WTC11 (cell line): ENCODE measurements around the gene PLPPR3.
A peak's percentile ranks its signal among the peaks of the same experiment; 100 is the strongest.

Source experiments
- GABPB1 ChIP-seq: sonication (generic); formaldehyde crosslinking; IDR thresholded peaks from 2 replicates; pipeline ENCODE4 v1.8.1; 2023; ENCODE audit warnings: mild to moderate bottlenecking, missing genetic modification reagents
- GTF2I ChIP-seq: fragments of 250-450 bp; sonication (Bioruptor Pico); conservative IDR thresholded peaks from 2 replicates; pipeline ENCODE4 v1.4.0; 2021; ENCODE audit warnings: mild to moderate bottlenecking
- NR2C2 ChIP-seq: sonication (generic); formaldehyde crosslinking; IDR thresholded peaks from 2 replicates; pipeline ENCODE4 v1.8.0; 2022; ENCODE audit warnings: mild to moderate bottlenecking, missing genetic modification reagents
- SP1 ChIP-seq: sonication (generic); formaldehyde crosslinking; conservative IDR thresholded peaks from 2 replicates; pipeline ENCODE4 v1.8.1; 2022; ENCODE audit warnings: missing genetic modification reagents
- TCF7 ChIP-seq: sonication (generic); formaldehyde crosslinking; IDR thresholded peaks from 2 replicates; pipeline ENCODE4 v1.8.0; 2022; ENCODE audit warnings: mild to moderate bottlenecking, low read depth, missing genetic modification reagents, moderate library complexity
- ZNF121 ChIP-seq: sonication (generic); formaldehyde crosslinking; IDR thresholded peaks from 2 replicates; pipeline ENCODE4 v1.8.0; 2023; ENCODE audit warnings: missing genetic modification reagents
- ZNF219 ChIP-seq: sonication (generic); formaldehyde crosslinking; IDR thresholded peaks from 2 replicates; pipeline ENCODE4 v1.8.0; 2023; ENCODE audit warnings: missing genetic modification reagents, mild to moderate bottlenecking, borderline replicate concordance
- TF ChIP-seq, protein P1 (sequence below): sonication (generic); formaldehyde crosslinking; IDR thresholded peaks from 2 replicates; pipeline ENCODE4 v1.8.0; 2022; ENCODE audit warnings: mild to moderate bottlenecking, missing genetic modification reagents
- TF ChIP-seq, protein P2 (sequence below): fragments of 200-600 bp; IDR thresholded peaks from 2 replicates; pipeline ENCODE4 v1.8.0; 2022; ENCODE audit warnings: antibody characterized with exemption
- TF ChIP-seq, protein P3 (sequence below): sonication (generic); formaldehyde crosslinking; IDR thresholded peaks from 2 replicates; pipeline ENCODE4 v1.8.1; 2023; ENCODE audit warnings: mild to moderate bottlenecking, missing genetic modification reagents, moderate library complexity

DNA sequence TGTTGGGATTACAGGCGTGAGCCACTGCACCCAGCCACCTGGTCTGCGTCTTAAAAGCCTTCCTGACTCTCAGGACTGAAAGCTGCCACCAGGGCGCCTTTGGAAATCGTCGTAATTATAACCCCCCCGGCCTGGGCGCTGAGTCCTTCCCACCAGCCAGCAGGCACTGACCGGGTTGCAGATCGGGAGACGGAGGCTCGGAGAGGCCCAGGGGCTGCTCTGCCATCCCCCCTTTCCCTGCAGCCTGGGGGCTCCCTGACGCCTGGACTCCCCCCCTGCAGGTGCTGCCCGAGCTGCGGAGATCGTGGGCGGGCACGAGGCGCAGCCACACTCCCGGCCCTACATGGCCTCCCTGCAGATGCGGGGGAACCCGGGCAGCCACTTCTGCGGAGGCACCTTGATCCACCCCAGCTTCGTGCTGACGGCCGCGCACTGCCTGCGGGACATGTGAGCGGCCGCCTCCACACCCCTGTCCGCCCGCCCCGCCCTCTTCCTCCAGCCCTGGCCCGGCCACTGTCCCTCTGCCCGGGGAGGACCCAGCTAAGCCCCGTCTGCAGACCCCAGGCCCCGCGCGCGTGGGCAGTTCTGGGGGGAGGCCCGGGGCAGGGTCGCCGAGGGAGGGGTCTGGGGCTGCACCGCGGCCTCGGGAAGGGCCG, 21.6 kb upstream of the PLPPR3 start:
- TF ChIP-seq GTF2I (CRISPR knock-in tag) (no peak), SP1 (CRISPR knock-in tag) (no peak), NR2C2 (CRISPR knock-in tag) (no peak), ZNF219 (CRISPR knock-in tag) (no peak), TCF7 (CRISPR knock-in tag) (no peak), ZNF121 (CRISPR knock-in tag) (no peak), GABPB1 (no peak)
- TF ChIP-seq, protein P1, sequence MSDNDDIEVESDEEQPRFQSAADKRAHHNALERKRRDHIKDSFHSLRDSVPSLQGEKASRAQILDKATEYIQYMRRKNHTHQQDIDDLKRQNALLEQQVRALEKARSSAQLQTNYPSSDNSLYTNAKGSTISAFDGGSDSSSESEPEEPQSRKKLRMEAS: peak; percentile 65; the same call in 1 of the 2 replicates
- TF ChIP-seq, protein P2, sequence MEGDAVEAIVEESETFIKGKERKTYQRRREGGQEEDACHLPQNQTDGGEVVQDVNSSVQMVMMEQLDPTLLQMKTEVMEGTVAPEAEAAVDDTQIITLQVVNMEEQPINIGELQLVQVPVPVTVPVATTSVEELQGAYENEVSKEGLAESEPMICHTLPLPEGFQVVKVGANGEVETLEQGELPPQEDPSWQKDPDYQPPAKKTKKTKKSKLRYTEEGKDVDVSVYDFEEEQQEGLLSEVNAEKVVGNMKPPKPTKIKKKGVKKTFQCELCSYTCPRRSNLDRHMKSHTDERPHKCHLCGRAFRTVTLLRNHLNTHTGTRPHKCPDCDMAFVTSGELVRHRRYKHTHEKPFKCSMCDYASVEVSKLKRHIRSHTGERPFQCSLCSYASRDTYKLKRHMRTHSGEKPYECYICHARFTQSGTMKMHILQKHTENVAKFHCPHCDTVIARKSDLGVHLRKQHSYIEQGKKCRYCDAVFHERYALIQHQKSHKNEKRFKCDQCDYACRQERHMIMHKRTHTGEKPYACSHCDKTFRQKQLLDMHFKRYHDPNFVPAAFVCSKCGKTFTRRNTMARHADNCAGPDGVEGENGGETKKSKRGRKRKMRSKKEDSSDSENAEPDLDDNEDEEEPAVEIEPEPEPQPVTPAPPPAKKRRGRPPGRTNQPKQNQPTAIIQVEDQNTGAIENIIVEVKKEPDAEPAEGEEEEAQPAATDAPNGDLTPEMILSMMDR: no peak
- TF ChIP-seq, protein P3, sequence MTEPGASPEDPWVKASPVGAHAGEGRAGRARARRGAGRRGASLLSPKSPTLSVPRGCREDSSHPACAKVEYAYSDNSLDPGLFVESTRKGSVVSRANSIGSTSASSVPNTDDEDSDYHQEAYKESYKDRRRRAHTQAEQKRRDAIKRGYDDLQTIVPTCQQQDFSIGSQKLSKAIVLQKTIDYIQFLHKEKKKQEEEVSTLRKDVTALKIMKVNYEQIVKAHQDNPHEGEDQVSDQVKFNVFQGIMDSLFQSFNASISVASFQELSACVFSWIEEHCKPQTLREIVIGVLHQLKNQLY (CRISPR knock-in tag): no peak
